Parathyroid adenoma (tissue), 2 donors: ENCODE data around the gene OR10AD1.
"Not testable (repeated sequence)": the region's sequence is repeated elsewhere in the genome, so short reads cannot be mapped to it uniquely, and the experiment has no call there.

Experiments used
- H2AFZ ChIP-seq: fragments of 300-600 bp; sonication (generic); one replicate; pipeline ENCODE4 v1.7.0; 2017; ENCODE audit warnings: antibody characterized with exemption, mild to moderate bottlenecking
- H3K27ac ChIP-seq: fragments of 300-600 bp; sonication (generic); one replicate; pipeline ENCODE4 v1.7.0; 2017
- H3K27me3 ChIP-seq: fragments of 300-600 bp; sonication (generic); one replicate; pipeline ENCODE4 v1.7.0; 2017; ENCODE audit warnings: low read length; ENCODE audit not compliant: control insufficient read depth, insufficient read depth
- H3K36me3 ChIP-seq: fragments of 300-600 bp; sonication (generic); one replicate; pipeline ENCODE4 v1.7.0; 2017; ENCODE audit warnings: low read length; ENCODE audit not compliant: control insufficient read depth, insufficient read depth
- H3K4me1 ChIP-seq: fragments of 300-600 bp; sonication (generic); one replicate; pipeline ENCODE4 v1.7.0; 2017; ENCODE audit warnings: control low read depth
- H3K4me2 ChIP-seq: fragments of 300-600 bp; sonication (generic); one replicate; pipeline ENCODE4 v1.7.0; 2017; ENCODE audit warnings: low read length
- H3K4me3 ChIP-seq: fragments of 300-600 bp; sonication (generic); one replicate; pipeline ENCODE4 v1.7.0; 2017; ENCODE audit warnings: low read depth, low read length
- H3K79me2 ChIP-seq: fragments of 300-600 bp; sonication (generic); one replicate; pipeline ENCODE4 v1.7.0; 2017; ENCODE audit warnings: control low read depth
- H3K9ac ChIP-seq: fragments of 300-600 bp; sonication (generic); one replicate; pipeline ENCODE4 v1.7.0; 2017; ENCODE audit warnings: mild to moderate bottlenecking
- H3K9me3 ChIP-seq: fragments of 300-600 bp; sonication (generic); one replicate; pipeline ENCODE4 v1.7.0; 2017; ENCODE audit warnings: low read length; ENCODE audit not compliant: control insufficient read depth
- TF ChIP-seq, protein P1 (sequence below): fragments of 300-600 bp; sonication (generic); IDR thresholded peaks from one replicate; pipeline ENCODE4 v1.7.0; 2017; ENCODE audit warnings: antibody characterized with exemption, mild to moderate bottlenecking
- donor health status: primary hyperparathyroidism.

OR10AD1 gene

DNA sequence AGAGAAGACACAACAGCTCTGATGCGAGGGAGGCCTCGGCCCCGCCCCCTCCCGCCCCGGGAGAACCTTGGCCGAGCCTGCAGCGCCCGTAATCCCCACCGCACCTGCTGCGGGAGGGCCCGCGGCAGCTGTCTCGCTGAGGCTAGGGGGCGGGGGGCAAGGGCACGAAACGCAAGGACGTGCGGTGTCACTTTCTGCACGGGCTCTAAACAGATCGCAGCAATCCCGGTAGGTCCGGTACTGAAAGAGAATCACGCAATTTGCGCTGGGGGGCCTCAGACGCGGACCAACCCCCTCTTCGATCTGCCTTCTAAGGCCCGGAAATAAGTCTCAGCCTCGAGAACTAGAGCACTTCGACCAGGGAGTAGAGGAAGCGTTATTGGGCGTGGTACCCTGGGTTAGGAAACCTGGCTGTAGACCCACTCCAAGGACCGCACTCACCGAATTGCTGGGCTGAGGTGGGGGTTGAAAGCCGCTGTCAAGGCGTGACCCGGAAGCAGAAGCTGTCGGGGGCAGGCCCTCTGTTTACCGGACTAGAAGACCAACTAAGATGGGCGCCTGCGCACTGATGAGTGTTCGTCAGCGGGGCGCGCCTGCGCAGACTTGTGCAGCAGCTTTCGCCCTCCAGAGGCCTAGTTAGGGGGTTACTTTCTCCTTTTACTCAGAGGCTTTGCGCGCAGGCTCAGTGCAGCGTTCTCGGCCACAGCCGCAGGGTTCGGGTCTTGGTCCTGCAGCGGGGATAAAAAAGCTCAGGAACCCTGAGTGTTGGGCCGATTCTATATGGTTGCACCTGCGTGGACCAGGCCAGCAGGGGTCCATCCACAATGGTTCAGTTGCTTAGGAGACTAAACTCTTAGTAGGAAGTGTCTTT is 45.8 kb downstream of the OR10AD1 start, which contains the start of gene ASB8:
Gene ASB8 (minus strand): TSS at position 498 of the 871 bp plus-strand sequence. CDS start 4,019 bp downstream, outside the sequence.
- Histone ChIP-seq H3K4me2 (peak within 1 kb of the TSS; percentile 92), H3K36me3 (no peaks in the 10 kb centered on the region), H3K9me3 (no peaks in the 10 kb centered on the region), H3K9ac (peak within 1 kb of the TSS; percentile 87), H2AFZ (peak within 1 kb of the TSS; percentile 100), H3K4me1 (peaks cover 28% of the 10 kb centered on the region), H3K27me3 (no peaks in the 10 kb centered on the region), H3K4me3 (peak within 1 kb of the TSS; percentile 97), H3K27ac (peak within 1 kb of the TSS; percentile 93), H3K79me2 (peaks cover 3% of the 10 kb centered on the region)
- TF ChIP-seq, protein P1, sequence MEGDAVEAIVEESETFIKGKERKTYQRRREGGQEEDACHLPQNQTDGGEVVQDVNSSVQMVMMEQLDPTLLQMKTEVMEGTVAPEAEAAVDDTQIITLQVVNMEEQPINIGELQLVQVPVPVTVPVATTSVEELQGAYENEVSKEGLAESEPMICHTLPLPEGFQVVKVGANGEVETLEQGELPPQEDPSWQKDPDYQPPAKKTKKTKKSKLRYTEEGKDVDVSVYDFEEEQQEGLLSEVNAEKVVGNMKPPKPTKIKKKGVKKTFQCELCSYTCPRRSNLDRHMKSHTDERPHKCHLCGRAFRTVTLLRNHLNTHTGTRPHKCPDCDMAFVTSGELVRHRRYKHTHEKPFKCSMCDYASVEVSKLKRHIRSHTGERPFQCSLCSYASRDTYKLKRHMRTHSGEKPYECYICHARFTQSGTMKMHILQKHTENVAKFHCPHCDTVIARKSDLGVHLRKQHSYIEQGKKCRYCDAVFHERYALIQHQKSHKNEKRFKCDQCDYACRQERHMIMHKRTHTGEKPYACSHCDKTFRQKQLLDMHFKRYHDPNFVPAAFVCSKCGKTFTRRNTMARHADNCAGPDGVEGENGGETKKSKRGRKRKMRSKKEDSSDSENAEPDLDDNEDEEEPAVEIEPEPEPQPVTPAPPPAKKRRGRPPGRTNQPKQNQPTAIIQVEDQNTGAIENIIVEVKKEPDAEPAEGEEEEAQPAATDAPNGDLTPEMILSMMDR = peak; percentile 54

DNA sequence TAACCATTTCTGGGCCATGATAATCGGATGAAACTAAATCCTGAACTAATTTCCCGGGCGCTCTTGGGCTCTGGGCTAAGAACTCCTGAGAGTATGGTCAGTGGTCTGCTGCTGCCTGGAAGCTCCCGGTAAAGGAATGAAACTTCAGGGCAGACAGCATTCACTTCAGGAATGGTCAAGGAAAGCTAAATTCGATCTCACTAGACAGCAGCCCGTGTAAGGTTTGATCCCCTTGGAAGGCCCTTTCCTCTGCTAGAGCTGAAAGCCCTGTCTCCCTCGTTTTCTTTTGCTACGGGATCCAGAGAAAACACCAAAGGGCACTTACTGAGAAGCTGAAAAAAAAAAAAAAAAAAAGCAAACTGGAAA is 46.5 kb downstream of the OR10AD1 start:
- Histone ChIP-seq H3K79me2 (peaks cover 3% of the 10 kb centered on the region), H3K36me3 (no peaks in the 10 kb centered on the region), H3K4me2 (peak overlapping the region; percentile 92), H3K27ac (peak overlapping the region; percentile 93), H2AFZ (peak overlapping the region; percentile 100), H3K9me3 (no peaks in the 10 kb centered on the region), H3K27me3 (no peaks in the 10 kb centered on the region), H3K4me1 (peaks cover 22% of the 10 kb centered on the region), H3K4me3 (peak overlapping the region; percentile 97), H3K9ac (peak overlapping the region; percentile 87)
- TF ChIP-seq, protein P1 = no peak

DNA sequence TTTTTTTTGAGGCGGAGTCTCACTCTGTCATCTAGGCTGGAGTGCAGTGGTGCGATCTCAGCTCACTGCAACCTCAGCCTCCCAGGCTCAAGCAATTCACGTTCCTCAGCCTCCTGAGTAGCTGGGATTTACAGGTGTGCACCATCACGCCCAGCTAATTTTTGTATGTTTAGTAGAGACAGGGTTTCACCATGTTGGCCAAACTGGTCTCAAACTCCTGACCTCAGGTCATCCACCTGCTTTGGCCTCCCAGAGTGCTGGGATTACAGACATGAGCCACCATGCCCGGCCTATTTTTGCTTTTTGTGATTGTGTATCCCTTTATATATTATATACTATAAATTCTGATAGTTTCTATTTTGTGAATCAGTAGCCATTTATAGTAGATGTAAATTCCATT is 47.3 kb downstream of the OR10AD1 start:
- H3K4me2 ChIP-seq, H2AFZ ChIP-seq, H3K36me3 ChIP-seq, H3K27ac ChIP-seq, H3K79me2 ChIP-seq, H3K9ac ChIP-seq, H3K27me3 ChIP-seq, H3K9me3 ChIP-seq, H3K4me3 ChIP-seq: not testable (repeated sequence)
- H3K4me1 ChIP-seq = peaks cover 15% of the 10 kb centered on the region
